HCT116 (cell line): ENCODE results near the gene KCNAB3. TPM values are rescaled to one million over a fixed set of nuclear protein-coding genes. Genes with fewer than 3 reads are reported as not detected.

Experiments
- ATAC-seq: fragments of 200-7000 bp; cut with Tn5 transposase; 2 replicates; pipeline ENCODE4 v1.9.1; 2020; ENCODE audit warnings: mild to moderate bottlenecking, moderate library complexity
- BruUV-seq: library from RNA; stranded (reverse); fragments of 400-500 nt; replicated peaks from 2 replicates; lab custom pipeline; 2021; lab: Mats Ljungman, UMichigan
- CTCF ChIA-PET: fragments of 300-600 bp; sonication (Branson Sonifier 250); formaldehyde crosslinking; loops from one replicate; lab custom pipeline; 2021; ENCODE audit warnings: antibody characterized with exemption; lab: Charles Lee
- POLR2A ChIA-PET: fragments of 300-600, 350-600 bp; sonication (Branson Sonifier 250); formaldehyde crosslinking; loops from one replicate; lab custom pipeline; 2021; ENCODE audit warnings: antibody characterized with exemption; lab: Charles Lee
- RAD21 ChIA-PET, 2 experiments: fragments of 300-600 bp; sonication (Branson Sonifier 250); formaldehyde crosslinking; loops; one replicate each; lab custom pipeline; 2023; ENCODE audit warnings: low total read pairs in 2 of 2; ENCODE audit not compliant: uncharacterized antibody in 2 of 2, unreplicated experiment in 2 of 2, low non-redundant PET in 1 of 2; lab: Charles Lee
- DNase-seq: peaks from one replicate; pipeline ENCODE4 v3.0.0-alpha.2; 2010; ENCODE audit warnings: low read depth, low spot score
- H2AFZ ChIP-seq: fragments of 200-600 bp; shearing (Covaris generic), sonication (generic); 2 replicates; pipeline ENCODE4 v1.6.1; 2017; ENCODE audit warnings: low read depth, mixed run types, mixed read lengths, antibody characterized with exemption, low read length; ENCODE audit not compliant: poor library complexity, severe bottlenecking
- H3K27ac ChIP-seq: 2 replicates; pipeline ENCODE4 v1.5.1; 2012; ENCODE audit warnings: low read depth, low read length
- H3K27me3 ChIP-seq: fragments of 200-600 bp; sonication (generic); 2 replicates; pipeline ENCODE4 v1.6.1; 2016; ENCODE audit warnings: mixed run types, low read length, mixed read lengths; ENCODE audit not compliant: insufficient read depth
- H3K36me3 ChIP-seq, 2 experiments: fragments of 200-500 bp in 1 of 2; fragments of 200-600 bp in 1 of 2; sonication (Bioruptor generic) in 1 of 2; sonication (generic) in 1 of 2; 2 replicates each; pipeline versions ENCODE4 v1.5.1 to v1.6.1; 2014 to 2016; ENCODE audit warnings: low read length in 2 of 2, inconsistent platforms in 1 of 2, mixed read lengths in 1 of 2, mixed run types in 1 of 2; ENCODE audit not compliant: insufficient read depth in 2 of 2, control insufficient read depth in 1 of 2
- H3K4me1 ChIP-seq, 2 experiments: fragments of 200-600 bp in 1 of 2; sonication (generic) in 1 of 2; 2 replicates each; pipeline versions ENCODE4 v1.5.1 to v1.6.1; 2012 to 2017; ENCODE audit warnings: low read length in 2 of 2, inconsistent platforms in 1 of 2, mild to moderate bottlenecking in 1 of 2, mixed read lengths in 1 of 2, mixed run types in 1 of 2, moderate library complexity in 1 of 2; ENCODE audit not compliant: insufficient read depth in 2 of 2, control insufficient read depth in 1 of 2
- H3K4me2 ChIP-seq: fragments of 200-600 bp; sonication (generic); 2 replicates; pipeline ENCODE4 v1.6.1; 2017; ENCODE audit warnings: mixed run types, low read length, mixed read lengths
- H3K4me3 ChIP-seq, 2 experiments: fragments of 200-600 bp in 1 of 2; sonication (generic) in 1 of 2; replicated peaks in 1 of 2; 2 replicates each; pipeline ENCODE4 v1.5.1; 2011 to 2016; ENCODE audit warnings: low read length in 2 of 2, control low read depth in 1 of 2, low read depth in 1 of 2, mild to moderate bottlenecking in 1 of 2, mixed read lengths in 1 of 2, mixed run types in 1 of 2
- H3K79me2 ChIP-seq: fragments of 200-600 bp; sonication (generic); 2 replicates; pipeline ENCODE4 v1.6.1; 2017; ENCODE audit warnings: mild to moderate bottlenecking, mixed run types, low read length, moderate library complexity, mixed read lengths; ENCODE audit not compliant: insufficient read depth
- H3K9ac ChIP-seq: fragments of 200-600 bp; sonication (generic); 2 replicates; pipeline ENCODE4 v1.6.1; 2016; ENCODE audit warnings: low read length, mixed read lengths
- H3K9me2 ChIP-seq: fragments of 200-600 bp; sonication (generic), shearing (Covaris generic); 2 replicates; pipeline ENCODE4 v1.6.1; 2017; ENCODE audit warnings: mixed run types, mild to moderate bottlenecking, moderate library complexity; ENCODE audit not compliant: insufficient read depth
- H3K9me3 ChIP-seq, 2 experiments: fragments of 200-500 bp in 1 of 2; fragments of 200-600 bp in 1 of 2; sonication (Bioruptor generic) in 1 of 2; sonication (generic) in 1 of 2; 2 replicates each; pipeline ENCODE4 v1.6.1; 2014 to 2017; ENCODE audit warnings: low read length in 2 of 2, mixed read lengths in 2 of 2, inconsistent platforms in 1 of 2, low read depth in 1 of 2, mild to moderate bottlenecking in 1 of 2, mixed run types in 1 of 2, moderate library complexity in 1 of 2; ENCODE audit not compliant: control insufficient read depth in 1 of 2, insufficient read depth in 1 of 2
- H4K20me1 ChIP-seq: fragments of 200-600 bp; sonication (generic), shearing (Covaris generic); 2 replicates; pipeline ENCODE4 v1.6.1; 2017; ENCODE audit warnings: mixed run types, mild to moderate bottlenecking, moderate library complexity; ENCODE audit not compliant: insufficient read depth
- CEBPB ChIP-seq: IDR thresholded peaks from 2 replicates; pipeline ENCODE4 v1.6.1; 2012; ENCODE audit warnings: low read depth
- CTCF ChIP-seq, 3 experiments: fragments of 200-600 bp in 1 of 3; sonication (generic) in 1 of 3; IDR thresholded peaks in 2 of 3; conservative IDR thresholded peaks in 1 of 3; 2 replicates each; pipeline ENCODE4 v1.5.1; 2012 to 2017; ENCODE audit warnings: low read depth in 2 of 3, low read length in 2 of 3, antibody characterized with exemption in 1 of 3, borderline replicate concordance in 1 of 3, control low read depth in 1 of 3, mild to moderate bottlenecking in 1 of 3, mixed read lengths in 1 of 3, mixed run types in 1 of 3, moderate library complexity in 1 of 3; ENCODE audit not compliant: insufficient read depth in 1 of 3
- EGR1 ChIP-seq: IDR thresholded peaks from 2 replicates; pipeline ENCODE4 v1.6.1; 2012; ENCODE audit warnings: low read depth
- ELF1 ChIP-seq: IDR thresholded peaks from 2 replicates; pipeline ENCODE4 v1.6.1; 2012; ENCODE audit warnings: low read depth, borderline replicate concordance
- EZH2 ChIP-seq: fragments of 200-600 bp; sonication (generic); IDR thresholded peaks from 2 replicates; pipeline ENCODE4 v1.6.1; 2017; ENCODE audit warnings: antibody characterized with exemption, mixed run types
- JUND ChIP-seq: IDR thresholded peaks from 2 replicates; pipeline ENCODE4 v1.6.1; 2012
- POLR2A ChIP-seq: IDR thresholded peaks from 2 replicates; pipeline ENCODE4 v1.7.0; 2011; ENCODE audit warnings: borderline replicate concordance; ENCODE audit not compliant: insufficient read depth, insufficient read length; ENCODE audit errors: extremely low read depth
- POLR2AphosphoS5 ChIP-seq: IDR thresholded peaks from 2 replicates; pipeline ENCODE4 v1.6.1; 2011; ENCODE audit warnings: mild to moderate bottlenecking, low read depth, low read length, moderate library complexity
- RAD21 ChIP-seq: IDR thresholded peaks from 2 replicates; pipeline ENCODE4 v1.6.1; 2012; ENCODE audit warnings: low read depth, mild to moderate bottlenecking
- REST ChIP-seq: IDR thresholded peaks from 2 replicates; pipeline ENCODE4 v1.6.1; 2012; ENCODE audit warnings: low read depth
- SP1 ChIP-seq: IDR thresholded peaks from 2 replicates; pipeline ENCODE4 v1.6.1; 2012; ENCODE audit warnings: low read depth
- TCF7L2 ChIP-seq: IDR thresholded peaks from 2 replicates; pipeline ENCODE4 v1.7.0; 2011; ENCODE audit warnings: borderline replicate concordance, inconsistent platforms; ENCODE audit not compliant: insufficient read depth, insufficient read length; ENCODE audit errors: extremely low read depth
- YY1 ChIP-seq: IDR thresholded peaks from 2 replicates; pipeline ENCODE4 v1.6.1; 2011; ENCODE audit warnings: low read length, low read depth, moderate library complexity, mild to moderate bottlenecking; ENCODE audit not compliant: insufficient replicate concordance; ENCODE audit errors: extremely low read depth
- intact Hi-C: fragments of 100-400 bp; cut with micrococcal nuclease; formaldehyde crosslinking; loops from 2 replicates; pipeline ENCODE4 v1.10.0; 2022
- total RNA-seq: library from RNA; stranded (reverse); gene quantifications from one replicate; pipeline ENCODE4 v1.2.1, GENCODE V29; 2021; ENCODE audit not compliant: unreplicated experiment

Gene KCNAB3
- total RNA-seq, 1 experiment from 2014 or later: 7.1 TPM

GRCh38 chr17:7971651-7972050, 42.0 kb upstream of the KCNAB3 start:
- ATAC-seq: no peak
- H3K9me2 ChIP-seq: no peaks in the 10 kb centered on the region
- H2AFZ ChIP-seq: no peak overlapping the region
- no peaks in the 10 kb centered on the region for H3K79me2 ChIP-seq
- no peak for DNase-seq
- H3K9me3 ChIP-seq: peaks cover 14 to 16% of the 10 kb centered on the region in 2 experiments; a peak in 3 of 4 replicates
- H3K9ac ChIP-seq: no peak overlapping the region
- H4K20me1 ChIP-seq: no peaks in the 10 kb centered on the region
- intact Hi-C loops: no loop called here
- ChIA-PET CTCF (interaction anchor here (1.1 to 3.2 kb wide), 9 partner anchors 8 to 70 kb away, joined by 3 to 14 read pairs (median 5); partner anchors contain the start of genes CNTROB and TRAPPC1), POLR2A (no interaction called here), RAD21 (no interaction called here)
- H3K4me3 ChIP-seq: no peak overlapping the region
- no peaks in the 10 kb centered on the region for H3K27me3 ChIP-seq
- H3K27ac ChIP-seq: no peak overlapping the region
- no TSS peak for BruUV-seq
- H3K36me3 ChIP-seq: no peaks in the 10 kb centered on the region
- H3K4me2 ChIP-seq: no peak overlapping the region
- H3K4me1 ChIP-seq: no peaks in the 10 kb centered on the region
- TF ChIP-seq CEBPB (no peak), ELF1 (no peak), EGR1 (no peak), TCF7L2 (no peak), SP1 (no peak), YY1 (no peak), REST (no peak), POLR2AphosphoS5 (no peak), RAD21 (no peak), CTCF (IDR thresholded peaks at IDR 0.05 in 2 of 3, conservative IDR thresholded peaks at IDR 0.05 in 1 of 3; ENCODE audit: borderline replicate concordance in 1 of 3, insufficient read depth in 1 of 3, low read depth in 2 of 3, low read length in 2 of 3) (no peak), POLR2A (no peak), JUND (no peak), EZH2 (no peak)
